ENCODE data around the gene JTB.

DNA sequence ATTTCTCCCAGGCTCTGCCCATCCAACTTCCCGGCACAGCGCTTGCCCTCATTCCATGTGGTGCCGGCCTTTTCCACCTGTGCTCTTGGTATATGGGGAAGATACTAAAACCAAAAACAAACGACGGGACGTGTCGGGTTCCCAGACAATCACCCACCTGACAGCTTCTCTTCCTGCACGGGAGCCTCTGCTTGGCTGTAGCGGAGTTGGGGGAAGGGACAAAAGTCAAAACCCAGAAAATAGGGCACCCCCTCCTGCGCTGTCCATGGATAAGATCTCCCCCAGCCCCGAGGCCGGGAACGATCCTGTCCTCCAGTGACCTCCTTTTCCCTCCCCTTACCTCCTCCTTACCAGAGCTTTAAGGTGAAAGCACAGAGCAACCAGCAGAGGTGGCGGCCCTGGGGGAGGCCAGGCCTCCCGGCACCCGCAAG is 640 bp downstream of the JTB start:
- TF ChIP-seq, protein P1, sequence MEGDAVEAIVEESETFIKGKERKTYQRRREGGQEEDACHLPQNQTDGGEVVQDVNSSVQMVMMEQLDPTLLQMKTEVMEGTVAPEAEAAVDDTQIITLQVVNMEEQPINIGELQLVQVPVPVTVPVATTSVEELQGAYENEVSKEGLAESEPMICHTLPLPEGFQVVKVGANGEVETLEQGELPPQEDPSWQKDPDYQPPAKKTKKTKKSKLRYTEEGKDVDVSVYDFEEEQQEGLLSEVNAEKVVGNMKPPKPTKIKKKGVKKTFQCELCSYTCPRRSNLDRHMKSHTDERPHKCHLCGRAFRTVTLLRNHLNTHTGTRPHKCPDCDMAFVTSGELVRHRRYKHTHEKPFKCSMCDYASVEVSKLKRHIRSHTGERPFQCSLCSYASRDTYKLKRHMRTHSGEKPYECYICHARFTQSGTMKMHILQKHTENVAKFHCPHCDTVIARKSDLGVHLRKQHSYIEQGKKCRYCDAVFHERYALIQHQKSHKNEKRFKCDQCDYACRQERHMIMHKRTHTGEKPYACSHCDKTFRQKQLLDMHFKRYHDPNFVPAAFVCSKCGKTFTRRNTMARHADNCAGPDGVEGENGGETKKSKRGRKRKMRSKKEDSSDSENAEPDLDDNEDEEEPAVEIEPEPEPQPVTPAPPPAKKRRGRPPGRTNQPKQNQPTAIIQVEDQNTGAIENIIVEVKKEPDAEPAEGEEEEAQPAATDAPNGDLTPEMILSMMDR (conservative IDR thresholded peaks at IDR 0.05; ENCODE audit: low read length), result no peak
- TF ChIP-seq EZH2phosphoT487 (IDR thresholded peaks at IDR 0.05; ENCODE audit: borderline replicate concordance, low read depth, low read length), result no peak

Measured in OCI-LY7 (cell line).